Endothelial cell of umbilical vein (primary cell): Measurements from ENCODE around the gene USP48. TPM values are rescaled to one million over a fixed set of nuclear protein-coding genes. Genes with fewer than 3 reads are reported as not detected.

Source experiments
- BruUV-seq: library from RNA; stranded (reverse); fragments of 400-500 nt; replicated peaks from 2 replicates; lab custom pipeline; 2021; lab: Mats Ljungman, UMichigan
- CTCF ChIA-PET: fragments of 300-600, 350-600 bp; sonication (Branson Sonifier 250); formaldehyde crosslinking; loops from one replicate; lab custom pipeline; 2021; ENCODE audit warnings: antibody characterized with exemption, inconsistent platforms; lab: Charles Lee
- POLR2A ChIA-PET: fragments of 300-600, 350-600 bp; sonication (Branson Sonifier 250); formaldehyde crosslinking; loops from one replicate; lab custom pipeline; 2021; ENCODE audit warnings: antibody characterized with exemption, inconsistent platforms; lab: Charles Lee
- DNase-seq: peaks from one replicate; pipeline ENCODE4 v3.0.0-alpha.2; 2011; ENCODE audit warnings: low read depth, low spot score
- FAIRE-seq: peaks from 2 replicates; lab custom pipeline; 2011; peaks lifted over from hg19 to GRCh38; lab: Jason Lieb, UNC
- H2AFZ ChIP-seq: 2 replicates; pipeline ENCODE4 v1.6.0; 2012; ENCODE audit warnings: low read depth, low read length, control low read depth, inconsistent platforms
- H3K27ac ChIP-seq: 2 replicates; pipeline ENCODE4 v1.5.1; 2011; ENCODE audit warnings: low read depth, mild to moderate bottlenecking, control low read depth, low read length, moderate library complexity; ENCODE audit not compliant: insufficient read depth
- H3K27me3 ChIP-seq, 2 experiments: 2 replicates each; pipeline versions ENCODE4 v1.6.0 to v1.6.1; 2011; ENCODE audit warnings: low read length in 2 of 2, mixed read lengths in 1 of 2; ENCODE audit not compliant: control insufficient read depth in 2 of 2, insufficient read depth in 2 of 2
- H3K36me3 ChIP-seq, 2 experiments: 2 replicates in 1 of 2; 3 replicates in 1 of 2; pipeline ENCODE4 v1.5.1; 2011; ENCODE audit warnings: low read length in 2 of 2, mild to moderate bottlenecking in 1 of 2, moderate library complexity in 1 of 2; ENCODE audit not compliant: control insufficient read depth in 2 of 2, insufficient read depth in 2 of 2; ENCODE audit errors: extremely low read depth in 1 of 2
- H3K4me1 ChIP-seq: 3 replicates; pipeline ENCODE4 v1.5.1; 2011; ENCODE audit warnings: mild to moderate bottlenecking, low read length; ENCODE audit not compliant: control insufficient read depth, insufficient read depth; ENCODE audit errors: extremely low read depth
- H3K4me2 ChIP-seq: 2 replicates; pipeline ENCODE4 v1.6.1; 2011; ENCODE audit warnings: low read length, control low read depth, mixed read lengths; ENCODE audit not compliant: insufficient read depth
- H3K4me3 ChIP-seq, 3 experiments: fragments of 200-600 bp in 1 of 3; sonication (generic), shearing (Covaris generic) in 1 of 3; replicated peaks in 1 of 3; 2 replicates each; pipeline ENCODE4 v1.5.1; 2011 to 2016; ENCODE audit warnings: control low read depth in 3 of 3, low read length in 3 of 3, mild to moderate bottlenecking in 2 of 3, inconsistent platforms in 1 of 3, low read depth in 1 of 3, moderate library complexity in 1 of 3; ENCODE audit not compliant: insufficient read depth in 1 of 3
- H3K79me2 ChIP-seq: 2 replicates; pipeline ENCODE4 v1.6.0; 2012; ENCODE audit warnings: low read length, inconsistent platforms; ENCODE audit not compliant: control insufficient read depth, insufficient read depth
- H3K9ac ChIP-seq: replicated peaks from 2 replicates; pipeline ENCODE3; 2011; ENCODE audit warnings: low read length, control low read depth; ENCODE audit not compliant: insufficient read depth; ENCODE audit errors: extremely low read depth
- H3K9me1 ChIP-seq: replicated peaks from 3 replicates; pipeline ENCODE4 v1.6.0; 2011; ENCODE audit warnings: mild to moderate bottlenecking, low read length; ENCODE audit not compliant: control insufficient read depth, insufficient read depth; ENCODE audit errors: extremely low read depth
- H3K9me3 ChIP-seq: replicated peaks from 2 replicates; pipeline ENCODE4 v1.5.1; 2012; ENCODE audit warnings: low read length, inconsistent platforms; ENCODE audit not compliant: control insufficient read depth, insufficient read depth
- H4K20me1 ChIP-seq: replicated peaks from 2 replicates; pipeline ENCODE3; 2011; ENCODE audit warnings: mild to moderate bottlenecking, low read length; ENCODE audit not compliant: control insufficient read depth, insufficient read depth; ENCODE audit errors: extremely low read depth
- CTCF ChIP-seq, 2 donors: IDR thresholded peaks; 1 replicate in 1 of 2; 2 replicates in 1 of 2; pipeline ENCODE4 v1.5.1; 2011; ENCODE audit warnings: low read length in 2 of 2, mild to moderate bottlenecking in 2 of 2, moderate library complexity in 2 of 2, control low read depth in 1 of 2, inconsistent platforms in 1 of 2, low read depth in 1 of 2; ENCODE audit not compliant: insufficient read depth in 1 of 2; ENCODE audit errors: extremely low read depth in 1 of 2
- EZH2 ChIP-seq: IDR thresholded peaks from 2 replicates; pipeline ENCODE4 v1.6.1; 2012; ENCODE audit warnings: borderline replicate concordance, low read depth, mild to moderate bottlenecking, moderate library complexity, low read length, inconsistent platforms; ENCODE audit not compliant: severe bottlenecking
- JUN ChIP-seq: IDR thresholded peaks from 2 replicates; pipeline ENCODE4 v1.6.1; 2011; ENCODE audit warnings: borderline replicate concordance, low read depth; ENCODE audit not compliant: insufficient read length, insufficient read depth
- MYC ChIP-seq: IDR thresholded peaks from one replicate; pipeline ENCODE4 v1.6.1; 2011; ENCODE audit warnings: mild to moderate bottlenecking, low read depth, low read length
- POLR2A ChIP-seq: IDR thresholded peaks from 2 replicates; pipeline ENCODE4 v1.6.1; 2012; ENCODE audit warnings: low read depth, mild to moderate bottlenecking, control low read depth, low read length
- POLR2AphosphoS5 ChIP-seq: IDR thresholded peaks from 2 replicates; pipeline ENCODE4 v1.6.1; 2012; ENCODE audit warnings: low read depth, mild to moderate bottlenecking, control low read depth, low read length, moderate library complexity; ENCODE audit not compliant: insufficient read depth
- dilution Hi-C: fragments of 300-500 bp; cut with MboI; formaldehyde crosslinking; loops from one replicate; pipeline ENCODE4 v1.15.0; 2019; ENCODE audit warnings: low sequenced_read_pairs; ENCODE audit not compliant: extremely low pct_ligation_motif_present
- intact Hi-C: fragments of 100-400 bp; cut with micrococcal nuclease; formaldehyde crosslinking; loops from one replicate; pipeline ENCODE4 v1.10.0; 2022
- polyA plus RNA-seq, 4 experiments: library from polyadenylated mRNA; depleted of rRNA in 3 of 4; stranded (reverse) in 3 of 4; unstranded in 1 of 4; fragments of >200 nt; gene quantifications; 2 replicates each; pipeline versions ENCODE4 v1.2.1 to v1.2.3, GENCODE V29; 2011 to 2012; ENCODE audit warnings: missing spikeins in 1 of 4
- total RNA-seq: library from RNA; stranded (reverse); gene quantifications from 2 replicates; pipeline ENCODE4 v1.2.3, GENCODE V29; 2021

Gene USP48
- total and polyA plus RNA-seq, 2 donors (not counting 3 experiments of a cell fraction or from before 2014, with no cell fraction given) = 27.2 to 149 TPM

DNA sequence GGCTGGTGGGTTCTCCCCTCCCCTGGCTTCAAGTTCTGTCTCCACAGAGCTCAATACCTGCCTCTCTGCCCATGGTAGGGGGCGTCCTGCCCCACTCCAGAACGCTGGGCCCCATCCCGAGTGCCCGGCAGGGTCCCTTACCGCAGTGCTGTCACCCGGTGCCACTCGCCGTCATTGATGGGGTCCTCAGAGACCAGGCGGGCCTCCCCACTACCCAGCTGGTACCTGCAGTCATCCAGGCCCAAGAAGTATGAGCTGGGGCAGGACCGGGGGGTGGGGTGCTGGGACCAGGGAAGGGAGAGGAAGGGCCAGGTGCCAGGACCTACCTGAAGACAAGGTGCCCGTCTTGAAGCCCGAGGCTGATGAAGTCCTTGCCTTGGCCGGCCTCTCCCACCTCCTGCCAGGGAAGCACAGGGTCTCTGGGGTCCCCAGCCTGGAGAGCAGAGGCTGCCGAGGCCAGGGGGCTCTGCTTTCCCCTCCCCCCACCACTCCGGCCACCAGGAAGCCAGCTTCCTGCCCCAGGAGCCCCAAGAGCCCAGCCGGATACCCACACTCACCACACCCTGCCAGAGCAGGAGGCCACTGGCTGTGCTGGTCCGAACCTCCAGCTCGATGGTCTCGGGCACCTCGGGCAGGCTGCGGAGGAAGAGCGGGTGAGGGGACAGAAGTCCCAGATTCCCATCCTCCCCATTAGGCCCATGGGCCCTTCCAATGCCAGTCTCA, 41.2 kb upstream of the USP48 start:
- no peak for FAIRE-seq
- CTCF ChIA-PET = no interaction called here

More for the DNA sequence above, 41.2 kb upstream of the USP48 start:
- Histone ChIP-seq H4K20me1 (no peaks in the 10 kb centered on the region), H3K36me3 (peaks cover 50 to 75% of the 10 kb centered on the region in 2 experiments), H3K9me3 (no peaks in the 10 kb centered on the region), H3K4me2 (no peak overlapping the region), H3K4me1 (peaks cover 7% of the 10 kb centered on the region), H3K9ac (no peak overlapping the region), H2AFZ (no peak overlapping the region), H3K27ac (no peak overlapping the region), H3K79me2 (no peaks in the 10 kb centered on the region), H3K27me3 (no peaks in the 10 kb centered on the region), H3K4me3 (no peak overlapping the region), H3K9me1 (no peaks in the 10 kb centered on the region)
- POLR2A ChIA-PET = no interaction called here
- DNase-seq = no peak
- intact Hi-C loops (no loop called here), dilution Hi-C loops (no loop called here)
- TF ChIP-seq POLR2AphosphoS5 = no peak
- TF ChIP-seq JUN = no peak
- TF ChIP-seq CTCF (IDR thresholded peaks at IDR 0.05; ENCODE audit: extremely low read depth in 1 of 2, insufficient read depth in 1 of 2, low read depth in 1 of 2, low read length in 2 of 2) = no peak
- TF ChIP-seq POLR2A = no peak
- TF ChIP-seq MYC = no peak
- no peak for TF ChIP-seq EZH2
- BruUV-seq = no TSS peak
